ENCODE data around the gene KCNE2.
A peak's percentile ranks its signal among the peaks of the same experiment; 100 is the strongest.

Gene KCNE2

GRCh38 chr21:34351786-34352241 is 12.0 kb upstream of the KCNE2 start:
- no peak overlapping the region for H3K27ac ChIP-seq
- DNase-seq (ENCODE audit: low spot score): peak; percentile 50
- H3K4me3 ChIP-seq: no peak overlapping the region
- TF ChIP-seq, protein P1, sequence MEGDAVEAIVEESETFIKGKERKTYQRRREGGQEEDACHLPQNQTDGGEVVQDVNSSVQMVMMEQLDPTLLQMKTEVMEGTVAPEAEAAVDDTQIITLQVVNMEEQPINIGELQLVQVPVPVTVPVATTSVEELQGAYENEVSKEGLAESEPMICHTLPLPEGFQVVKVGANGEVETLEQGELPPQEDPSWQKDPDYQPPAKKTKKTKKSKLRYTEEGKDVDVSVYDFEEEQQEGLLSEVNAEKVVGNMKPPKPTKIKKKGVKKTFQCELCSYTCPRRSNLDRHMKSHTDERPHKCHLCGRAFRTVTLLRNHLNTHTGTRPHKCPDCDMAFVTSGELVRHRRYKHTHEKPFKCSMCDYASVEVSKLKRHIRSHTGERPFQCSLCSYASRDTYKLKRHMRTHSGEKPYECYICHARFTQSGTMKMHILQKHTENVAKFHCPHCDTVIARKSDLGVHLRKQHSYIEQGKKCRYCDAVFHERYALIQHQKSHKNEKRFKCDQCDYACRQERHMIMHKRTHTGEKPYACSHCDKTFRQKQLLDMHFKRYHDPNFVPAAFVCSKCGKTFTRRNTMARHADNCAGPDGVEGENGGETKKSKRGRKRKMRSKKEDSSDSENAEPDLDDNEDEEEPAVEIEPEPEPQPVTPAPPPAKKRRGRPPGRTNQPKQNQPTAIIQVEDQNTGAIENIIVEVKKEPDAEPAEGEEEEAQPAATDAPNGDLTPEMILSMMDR (IDR thresholded peaks at IDR 0.05): peak; percentile 59

- TF ChIP-seq, protein P1 (IDR thresholded peaks at IDR 0.05): no peak
- DNase-seq (ENCODE audit: low spot score): peak; percentile 28
- H3K27ac ChIP-seq: no peak overlapping the region
- H3K4me3 ChIP-seq: no peak overlapping the region
Observed at GRCh38 chr21:34352556-34352955, 11.2 kb upstream of the KCNE2 start.

DNA sequence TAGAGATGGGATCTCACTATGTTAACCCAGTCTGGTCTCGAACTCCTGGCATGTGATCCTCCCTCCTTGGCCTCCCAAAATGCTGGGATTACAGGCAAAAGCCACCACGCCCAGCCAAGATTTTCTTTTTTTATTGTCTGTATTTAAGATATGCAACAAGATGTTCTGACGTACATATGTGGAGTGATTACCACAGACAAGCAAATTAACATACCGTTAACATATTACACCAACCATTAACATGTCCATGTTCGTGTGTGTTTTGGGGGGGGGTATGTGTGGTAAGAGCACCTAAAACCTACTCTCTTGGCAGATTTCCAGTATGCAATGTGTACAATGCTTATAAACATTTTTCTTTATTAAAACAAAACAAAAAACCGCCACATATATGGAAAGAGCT is 10.6 kb upstream of the KCNE2 start:
- TF ChIP-seq, protein P1 (IDR thresholded peaks at IDR 0.05): no peak
- Histone ChIP-seq H3K4me3 (no peak overlapping the region), H3K27ac (no peak overlapping the region)
- DNase-seq (ENCODE audit: low spot score): no peak

- Histone ChIP-seq H3K27ac (no peak overlapping the region), H3K4me3 (no peak overlapping the region)
- TF ChIP-seq, protein P1 (IDR thresholded peaks at IDR 0.05): no peak
- DNase-seq (ENCODE audit: low spot score): peak; percentile 11
Observed at GRCh38 chr21:34354836-34355235, 9.0 kb upstream of the KCNE2 start.

DNA sequence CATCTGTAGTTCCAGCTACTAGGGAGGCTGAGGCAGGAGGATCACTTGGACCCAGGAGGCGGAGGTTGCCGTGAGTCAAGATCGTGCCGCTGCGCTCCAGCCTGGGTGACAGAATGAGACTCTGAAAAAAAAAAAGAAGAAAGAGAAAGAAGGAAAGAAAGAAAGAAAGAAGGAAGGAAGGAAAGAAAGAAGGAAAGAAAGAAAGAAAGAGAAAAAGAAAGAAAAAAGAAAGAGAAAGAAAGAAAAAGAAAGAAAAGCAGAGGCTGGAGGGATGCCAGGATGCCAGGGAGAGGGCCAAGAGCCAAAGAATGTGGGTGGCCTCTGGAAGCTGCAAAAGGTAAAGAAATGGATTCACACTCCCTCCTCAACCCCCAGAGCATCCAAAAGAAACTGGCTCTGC is 8.2 kb upstream of the KCNE2 start:
- Histone ChIP-seq H3K27ac (no peak overlapping the region), H3K4me3 (no peak overlapping the region)
- TF ChIP-seq, protein P1 (IDR thresholded peaks at IDR 0.05): no peak
- DNase-seq (ENCODE audit: low spot score): peak; percentile 16

DNA sequence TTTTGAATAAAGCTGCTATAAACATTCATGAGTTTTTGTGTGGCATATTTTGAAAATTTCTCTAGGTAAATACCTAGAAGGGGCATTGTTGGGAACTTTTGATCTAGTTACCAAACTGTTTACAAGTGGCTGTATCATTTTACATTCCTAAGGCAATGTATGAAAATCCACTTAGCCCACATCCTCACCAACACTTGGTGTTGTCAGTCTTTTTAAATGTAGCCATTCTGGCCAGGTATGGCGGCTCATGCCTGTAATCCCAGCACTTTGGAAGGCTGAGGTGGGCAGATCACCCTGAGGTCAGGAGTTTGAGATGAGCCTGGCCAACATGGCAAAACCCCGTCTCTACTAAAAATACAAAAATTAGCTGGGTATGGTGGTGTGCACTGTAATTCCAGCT is 5.9 kb upstream of the KCNE2 start:
- TF ChIP-seq, protein P1 (IDR thresholded peaks at IDR 0.05): no peak
- no peak overlapping the region for H3K27ac ChIP-seq
- no peak overlapping the region for H3K4me3 ChIP-seq
- peak; percentile 14 for DNase-seq (ENCODE audit: low spot score)

DNA sequence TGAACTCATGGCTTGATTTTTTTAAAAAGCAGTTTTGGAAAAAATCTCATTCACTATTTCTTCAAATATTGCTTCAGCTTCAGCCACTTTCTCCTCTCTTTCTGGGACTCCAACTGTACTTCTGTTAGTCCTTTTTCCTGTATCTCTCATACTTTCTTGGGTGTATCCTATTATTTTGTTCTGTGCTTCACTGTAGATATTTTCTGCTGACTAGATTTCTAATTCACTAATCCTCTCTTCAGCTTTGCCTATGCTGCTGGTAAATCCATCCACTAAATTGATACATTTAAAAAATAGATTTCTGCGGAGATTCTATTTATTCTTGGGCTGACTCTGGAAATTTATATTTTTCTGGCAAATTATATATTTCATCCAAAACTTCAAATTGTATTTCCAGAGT is 4.9 kb upstream of the KCNE2 start:
- DNase-seq (ENCODE audit: low spot score): no peak
- Histone ChIP-seq H3K27ac (no peak overlapping the region), H3K4me3 (no peak overlapping the region)
- TF ChIP-seq, protein P1 (IDR thresholded peaks at IDR 0.05): no peak

Measured in coronary artery (tissue), 2 donors.